K562 (cell line): ENCODE results near the gene RASSF3. TPM values are rescaled to one million over a fixed set of nuclear protein-coding genes. Genes with fewer than 3 reads are reported as not detected.

ENCODE experiments used
- AFF1 ChIP-seq, 2 experiments: fragments of 450-650 bp; IDR thresholded peaks; 2 replicates each; pipeline ENCODE4 v1.6.1; 2018; ENCODE audit warnings: mild to moderate bottlenecking in 2 of 2, low read depth in 1 of 2; ENCODE audit not compliant: partially characterized antibody in 2 of 2
- ATF7 ChIP-seq: fragments of 450-650 bp; IDR thresholded peaks from 2 replicates; pipeline ENCODE4 v1.7.1; 2014; ENCODE audit warnings: mild to moderate bottlenecking, moderate library complexity
- C11orf30 ChIP-seq: fragments of 450-650 bp; IDR thresholded peaks from 2 replicates; pipeline ENCODE4 v1.6.1; 2016; ENCODE audit warnings: low read depth, mild to moderate bottlenecking
- CGGBP1 ChIP-seq: fragments of 250-450 bp; sonication (Bioruptor Pico); IDR thresholded peaks from 2 replicates; pipeline ENCODE4 v1.9.0; 2021; ENCODE audit warnings: mild to moderate bottlenecking
- DDX20 ChIP-seq: fragments of 450-650 bp; IDR thresholded peaks from 2 replicates; pipeline ENCODE4 v1.6.1; 2016; ENCODE audit warnings: missing genetic modification characterization, low read depth, mild to moderate bottlenecking, missing compliant biosample characterization, moderate library complexity
- DPF2 ChIP-seq: fragments of 450-650 bp; IDR thresholded peaks from 2 replicates; pipeline ENCODE4 v1.6.1; 2016
- ELF2 ChIP-seq: fragments of 250-450 bp; sonication (Bioruptor Pico); IDR thresholded peaks from 2 replicates; pipeline ENCODE4 v1.5.0; 2021; ENCODE audit warnings: mild to moderate bottlenecking
- FOSL1 ChIP-seq: fragments of 200-800 bp; sonication (Bioruptor generic); conservative IDR thresholded peaks from 2 replicates; pipeline ENCODE4 v1.6.1; 2016; ENCODE audit warnings: missing genetic modification characterization, missing compliant biosample characterization
- GABPA ChIP-seq: fragments of 200-800 bp; sonication (Bioruptor generic); conservative IDR thresholded peaks from 2 replicates; pipeline ENCODE4 v1.6.1; 2016; ENCODE audit warnings: low read depth, missing genetic modification characterization, missing compliant biosample characterization
- HBP1 ChIP-seq: fragments of 450-650 bp; formaldehyde crosslinking; IDR thresholded peaks from 2 replicates; pipeline ENCODE4 v1.4.0; 2022; ENCODE audit warnings: missing genetic modification characterization
- LEF1 ChIP-seq: fragments of 450-650 bp; IDR thresholded peaks from 2 replicates; pipeline ENCODE4 v1.6.1; 2016; ENCODE audit warnings: mild to moderate bottlenecking
- MAFF ChIP-seq: IDR thresholded peaks from 2 replicates; pipeline ENCODE4 v1.6.1; 2012; ENCODE audit warnings: low read length, improper control_type of control experiment
- MEIS2 ChIP-seq: fragments of 450-650 bp; IDR thresholded peaks from 2 replicates; pipeline ENCODE4 v1.6.1; 2014; ENCODE audit warnings: mild to moderate bottlenecking; ENCODE audit not compliant: partially characterized antibody
- MYC ChIP-seq, 2 experiments: fragments of 250-450 bp in 1 of 2; sonication (Bioruptor Pico) in 1 of 2; IDR thresholded peaks; 2 replicates each; pipeline versions ENCODE4 v1.5.1 to v1.6.1; 2012 to 2021; ENCODE audit warnings: low read depth in 2 of 2, borderline replicate concordance in 1 of 2, improper control_type of control experiment in 1 of 2, low read length in 1 of 2, mild to moderate bottlenecking in 1 of 2, moderate library complexity in 1 of 2
- SMARCC2 ChIP-seq: fragments of 450-650 bp; IDR thresholded peaks from 2 replicates; pipeline ENCODE4 v1.6.1; 2017; ENCODE audit warnings: antibody characterized with exemption, moderate library complexity, mild to moderate bottlenecking, low read depth
- SRF ChIP-seq, 2 experiments: fragments of 250-450, 450-650 bp in 1 of 2; sonication (Bioruptor Pico) in 1 of 2; sonication (generic) in 1 of 2; formaldehyde crosslinking; IDR thresholded peaks; 2 replicates each; pipeline versions ENCODE4 v1.5.0 to v1.5.1; 2020 to 2022; ENCODE audit warnings: mild to moderate bottlenecking in 1 of 2, missing genetic modification reagents in 1 of 2
- TEAD1 ChIP-seq, 2 experiments: fragments of 450-650 bp in 1 of 2; sonication (generic) in 1 of 2; formaldehyde crosslinking; IDR thresholded peaks; 2 replicates each; pipeline versions ENCODE4 v1.4.0 to v1.8.0; 2020 to 2022; ENCODE audit warnings: mild to moderate bottlenecking in 2 of 2, missing genetic modification reagents in 1 of 2
- THRB ChIP-seq: fragments of 450-650 bp; formaldehyde crosslinking; conservative IDR thresholded peaks from 2 replicates; pipeline ENCODE4 v1.4.0; 2022; ENCODE audit warnings: mild to moderate bottlenecking, missing genetic modification characterization
- ZNF639 ChIP-seq, 2 experiments: fragments of 200-800 bp in 1 of 2; sonication (Bioruptor generic) in 1 of 2; sonication (generic) in 1 of 2; formaldehyde crosslinking in 1 of 2; IDR thresholded peaks in 1 of 2; conservative IDR thresholded peaks in 1 of 2; 2 replicates each; pipeline versions ENCODE4 v1.5.0 to v1.6.1; 2016 to 2020; ENCODE audit warnings: missing compliant biosample characterization in 1 of 2, missing genetic modification characterization in 1 of 2, missing genetic modification reagents in 1 of 2
- polyA plus RNA-seq, 8 experiments: library from polyadenylated mRNA; depleted of rRNA in 4 of 8; stranded (reverse) in 5 of 8; unstranded in 3 of 8; fragments of >200 nt; fragmentation: Nextera tagmentation in 2 of 8; fragmentation: Illumina TruSeq in 1 of 8; extraction: Ambion mirVana in 2 of 8; extraction: Trizol in 1 of 8; gene quantifications; 2 replicates each; pipeline versions ENCODE4 v1.2.1 to v1.2.3, GENCODE V29; 2011 to 2014; ENCODE audit warnings: inconsistent platforms in 1 of 8, missing spikeins in 1 of 8
- total RNA-seq, 7 experiments: library from RNA; depleted of rRNA in 6 of 7; stranded (reverse); fragments of >200 nt in 6 of 7; fragmentation: Illumina TruSeq in 2 of 7; extraction: Trizol in 2 of 7; gene quantifications; 2 replicates each; pipeline versions ENCODE4 v1.2.1 to v1.2.3, GENCODE V29; 2011 to 2021; ENCODE audit warnings: low replicate concordance in 1 of 7

The RASSF3 gene
- total and polyA plus RNA-seq, 9 of the 15 experiments (the other 6 are each of a cell fraction or from before 2014, with no cell fraction given): 3.7 to 39.2 (median 20.2) TPM

GRCh38 chr12:64598831-64599230 lies 11.5 kb upstream of the RASSF3 start (continued):
- TF ChIP-seq THRB: no peak
- TF ChIP-seq MEIS2: peak; percentile 69
- peak; percentile 12; the same call in 1 of the 2 replicates for TF ChIP-seq GABPA (tag)
- no peak for TF ChIP-seq ELF2 (CRISPR knock-in tag)
- TF ChIP-seq DPF2: peak; percentile 73; the same call in 1 of the 2 replicates
- TF ChIP-seq SMARCC2: 0 out of 2 replicates have a peak, but pooled peaks have one; percentile 20
- 0 out of 4 replicates have a peak, but pooled peaks of 1 of the 2 experiments have one; percentile 44 for TF ChIP-seq ZNF639 (CRISPR knock-in tag; conservative IDR thresholded peaks at IDR 0.05 in 1 of 2, IDR thresholded peaks at IDR 0.05 in 1 of 2)
- 0 out of 4 replicates have a peak, but pooled peaks of 1 of the 2 experiments have one; percentile 46 for TF ChIP-seq TEAD1 (CRISPR knock-in tag; IDR thresholded peaks at IDR 0.05)
- TF ChIP-seq CGGBP1 (CRISPR knock-in tag): no peak
- peak in 1 of 2 experiments; percentile 46; a peak in 2 of 4 replicates for TF ChIP-seq SRF (CRISPR knock-in tag; IDR thresholded peaks at IDR 0.05)
- TF ChIP-seq HBP1 (CRISPR knock-in tag): no peak
- no peak for TF ChIP-seq DDX20 (tag)
- 0 out of 2 replicates have a peak, but pooled peaks have one; percentile 25 for TF ChIP-seq ATF7
- TF ChIP-seq MYC (IDR thresholded peaks at IDR 0.05; ENCODE audit: low read depth, low read length): 0 out of 2 replicates have a peak, but pooled peaks have one; percentile 40
- TF ChIP-seq MYC (CRISPR knock-in tag; IDR thresholded peaks at IDR 0.05; ENCODE audit: borderline replicate concordance, low read depth): no peak
- TF ChIP-seq LEF1: peak; percentile 55; the same call in 1 of the 2 replicates
- peak; percentile 56 for TF ChIP-seq C11orf30
- TF ChIP-seq AFF1 (IDR thresholded peaks at IDR 0.05; ENCODE audit: low read depth in 1 of 2, partially characterized antibody in 2 of 2): peak in 1 of 2 experiments; percentile 36
- TF ChIP-seq MAFF: no peak
- peak; percentile 49 for TF ChIP-seq FOSL1 (tag)
